Measurements from ENCODE around the gene GNL3L.

- no peak for TF ChIP-seq ZNF207 (IDR thresholded peaks at IDR 0.05; ENCODE audit: borderline replicate concordance)
- no peak for TF ChIP-seq SETDB1 (CRISPR knock-in tag; IDR thresholded peaks at IDR 0.05; ENCODE audit: borderline replicate concordance)
- TF ChIP-seq HNF4G (IDR thresholded peaks at IDR 0.05; ENCODE audit: borderline replicate concordance, low read depth, low read length): no peak
- no peak for TF ChIP-seq HNF4G (CRISPR knock-in tag; IDR thresholded peaks at IDR 0.05; ENCODE audit: borderline replicate concordance, low read depth)
- no peak for TF ChIP-seq SMAD1 (CRISPR knock-in tag; IDR thresholded peaks at IDR 0.05; ENCODE audit: borderline replicate concordance, low read depth)
- TF ChIP-seq ATF2 (CRISPR knock-in tag; IDR thresholded peaks at IDR 0.05): no peak
- TF ChIP-seq RXRA (CRISPR knock-in tag; IDR thresholded peaks at IDR 0.05): no peak
- no peak for TF ChIP-seq THAP8 (CRISPR knock-in tag; IDR thresholded peaks at IDR 0.05; ENCODE audit: borderline replicate concordance)
- no peak for TF ChIP-seq ZSCAN29 (CRISPR knock-in tag; conservative IDR thresholded peaks at IDR 0.05)
- TF ChIP-seq CEBPZ (IDR thresholded peaks at IDR 0.05; ENCODE audit: low read length): no peak
- no peak for TF ChIP-seq LBX2 (CRISPR knock-in tag; IDR thresholded peaks at IDR 0.05; ENCODE audit: borderline replicate concordance)
Observed at GRCh38 chrX:54597728-54598127, 67.7 kb downstream of the GNL3L start.
